GM21390 (cell line): ENCODE results near the gene CCN5.

ENCODE experiments used
- ATAC-seq: cut with Tn5 transposase; IDR thresholded peaks from one replicate; pipeline ENCODE4 v1.9.1; 2021; ENCODE audit not compliant: unreplicated experiment

CCN5 gene

GRCh38 chr20:44715499-44716308, 535 bp downstream of the CCN5 start:
- no peak for ATAC-seq

- no peak for ATAC-seq
These were observed 1.3 kb downstream of the CCN5 start for GRCh38 chr20:44716309-44717106.

- no peak for ATAC-seq
These were observed 2.8 kb downstream of the CCN5 start for GRCh38 chr20:44717986-44718385.

GRCh38 chr20:44719841-44720240, 4.7 kb downstream of the CCN5 start:
- no peak for ATAC-seq

GRCh38 chr20:44720621-44720996, 5.4 kb downstream of the CCN5 start:
- ATAC-seq: no peak

GRCh38 chr20:44720997-44721784, 6.0 kb downstream of the CCN5 start:
- no peak for ATAC-seq

- ATAC-seq: no peak
These were observed 6.6 kb downstream of the CCN5 start for GRCh38 chr20:44721785-44722054.

- ATAC-seq: no peak
These were observed 7.8 kb downstream of the CCN5 start for GRCh38 chr20:44722990-44723389.

- ATAC-seq: no peak
These were observed 8.2 kb downstream of the CCN5 start for GRCh38 chr20:44723391-44723790.

GRCh38 chr20:44723798-44724362, 8.7 kb downstream of the CCN5 start:
- ATAC-seq: no peak

- ATAC-seq: no peak
These were observed 9.4 kb downstream of the CCN5 start for GRCh38 chr20:44724423-44725091.

GRCh38 chr20:44725837-44726236, 10.7 kb downstream of the CCN5 start:
- ATAC-seq: no peak

GRCh38 chr20:44727039-44727438, 11.9 kb downstream of the CCN5 start:
- no peak for ATAC-seq

- ATAC-seq: no peak
These were observed 12.5 kb downstream of the CCN5 start for GRCh38 chr20:44727651-44728050.

- no peak for ATAC-seq
These were observed 13.8 kb downstream of the CCN5 start for GRCh38 chr20:44728801-44729443.

- ATAC-seq: no peak
These were observed 15.3 kb downstream of the CCN5 start for GRCh38 chr20:44730441-44730840.

GRCh38 chr20:44731657-44732056, 16.5 kb downstream of the CCN5 start:
- no peak for ATAC-seq

GRCh38 chr20:44732327-44732726, 17.2 kb downstream of the CCN5 start:
- no peak for ATAC-seq

GRCh38 chr20:44733341-44734069, 18.3 kb downstream of the CCN5 start:
- no peak for ATAC-seq

GRCh38 chr20:44734938-44735337, 19.8 kb downstream of the CCN5 start:
- ATAC-seq: no peak
